Measurements from ENCODE around the gene TK2.

Gene TK2

DNA sequence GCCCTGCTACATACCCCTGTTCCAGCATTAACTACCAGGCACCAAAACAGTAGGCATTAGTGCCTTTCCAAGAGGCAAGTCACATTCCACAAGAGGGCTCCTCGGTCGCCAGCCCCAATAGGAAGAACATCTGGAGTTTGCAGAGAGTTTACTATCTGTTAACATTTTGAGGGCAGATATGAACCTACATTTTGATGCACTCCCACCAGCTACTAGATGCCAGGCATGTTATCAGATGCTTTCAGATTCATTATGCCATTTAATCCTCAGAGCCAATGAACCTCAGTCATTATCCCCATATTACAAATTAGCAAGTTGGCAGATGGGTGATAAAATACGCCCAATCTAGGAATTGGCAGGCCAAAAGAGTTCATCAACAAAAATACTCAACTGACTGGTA is 25.1 kb upstream of the TK2 start:
- DNase-seq = no peak
- no peaks in the 10 kb centered on the region for H3K36me3 ChIP-seq (replicated peaks)
- peaks cover 10% of the 10 kb centered on the region for H3K27me3 ChIP-seq (replicated peaks)
- H3K4me3 ChIP-seq (ENCODE audit: low read depth, low read length) = no peak overlapping the region
- in situ Hi-C loops (cut with HindIII; ENCODE audit: low pct_ligation_motif_present, low sequenced_read_pairs) = no loop called here
- H3K27ac ChIP-seq = no peak overlapping the region
- TF ChIP-seq, protein P1, sequence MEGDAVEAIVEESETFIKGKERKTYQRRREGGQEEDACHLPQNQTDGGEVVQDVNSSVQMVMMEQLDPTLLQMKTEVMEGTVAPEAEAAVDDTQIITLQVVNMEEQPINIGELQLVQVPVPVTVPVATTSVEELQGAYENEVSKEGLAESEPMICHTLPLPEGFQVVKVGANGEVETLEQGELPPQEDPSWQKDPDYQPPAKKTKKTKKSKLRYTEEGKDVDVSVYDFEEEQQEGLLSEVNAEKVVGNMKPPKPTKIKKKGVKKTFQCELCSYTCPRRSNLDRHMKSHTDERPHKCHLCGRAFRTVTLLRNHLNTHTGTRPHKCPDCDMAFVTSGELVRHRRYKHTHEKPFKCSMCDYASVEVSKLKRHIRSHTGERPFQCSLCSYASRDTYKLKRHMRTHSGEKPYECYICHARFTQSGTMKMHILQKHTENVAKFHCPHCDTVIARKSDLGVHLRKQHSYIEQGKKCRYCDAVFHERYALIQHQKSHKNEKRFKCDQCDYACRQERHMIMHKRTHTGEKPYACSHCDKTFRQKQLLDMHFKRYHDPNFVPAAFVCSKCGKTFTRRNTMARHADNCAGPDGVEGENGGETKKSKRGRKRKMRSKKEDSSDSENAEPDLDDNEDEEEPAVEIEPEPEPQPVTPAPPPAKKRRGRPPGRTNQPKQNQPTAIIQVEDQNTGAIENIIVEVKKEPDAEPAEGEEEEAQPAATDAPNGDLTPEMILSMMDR (IDR thresholded peaks at IDR 0.05; ENCODE audit: low read depth, low read length, missing control alignments) = no peak

DNA sequence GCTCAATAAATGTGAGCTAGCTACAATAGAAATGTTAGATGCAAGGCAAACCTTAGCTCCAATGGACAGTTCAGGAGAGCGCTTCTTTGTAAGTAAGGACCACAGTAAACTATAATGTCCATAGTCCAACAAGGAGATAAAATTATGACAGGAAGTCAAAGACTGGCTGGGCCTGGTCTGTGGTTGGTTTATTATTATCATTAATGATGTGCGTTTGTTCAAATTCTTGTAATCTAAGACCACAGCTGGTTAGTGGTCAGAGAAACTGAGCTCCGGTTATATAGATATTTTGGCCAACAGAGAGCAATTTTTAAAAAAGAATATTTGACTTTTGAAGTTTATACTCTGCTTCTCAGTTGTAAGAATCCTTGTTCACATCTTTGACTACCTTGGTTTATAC is 24.6 kb upstream of the TK2 start:
- peaks cover 10% of the 10 kb centered on the region for H3K27me3 ChIP-seq (replicated peaks)
- TF ChIP-seq, protein P1 (IDR thresholded peaks at IDR 0.05; ENCODE audit: low read depth, low read length, missing control alignments) = no peak
- no peak for DNase-seq
- in situ Hi-C loops (cut with HindIII; ENCODE audit: low pct_ligation_motif_present, low sequenced_read_pairs) = no loop called here
- H3K4me3 ChIP-seq (ENCODE audit: low read depth, low read length) = no peak overlapping the region
- no peak overlapping the region for H3K27ac ChIP-seq
- no peaks in the 10 kb centered on the region for H3K36me3 ChIP-seq (replicated peaks)

DNA sequence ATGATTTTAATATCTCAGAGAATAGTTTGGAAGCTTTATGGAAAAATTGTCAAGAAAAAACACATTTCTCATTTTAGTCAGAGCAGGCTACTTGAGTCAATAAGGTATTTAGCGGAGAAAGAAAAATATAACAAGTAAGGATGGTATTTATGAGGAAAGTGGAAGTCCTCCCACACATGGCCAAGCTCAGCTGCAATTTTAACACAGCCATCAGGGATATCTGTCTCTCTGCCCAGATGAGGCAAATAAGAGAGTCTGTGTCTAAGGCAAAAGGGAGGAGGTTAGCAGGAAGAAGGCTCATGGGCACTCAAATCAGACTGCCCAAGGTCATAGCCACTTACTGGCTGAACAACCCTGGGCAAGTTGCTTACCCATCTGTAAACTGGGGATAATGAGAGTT is 24.2 kb upstream of the TK2 start:
- in situ Hi-C loops (cut with HindIII; ENCODE audit: low pct_ligation_motif_present, low sequenced_read_pairs) = no loop called here
- TF ChIP-seq, protein P1 (IDR thresholded peaks at IDR 0.05; ENCODE audit: low read depth, low read length, missing control alignments) = no peak
- Histone ChIP-seq H3K4me3 (ENCODE audit: low read depth, low read length) (no peak overlapping the region), H3K36me3 (replicated peaks) (no peaks in the 10 kb centered on the region), H3K27me3 (replicated peaks) (peaks cover 10% of the 10 kb centered on the region), H3K27ac (no peak overlapping the region)
- DNase-seq = no peak

DNA sequence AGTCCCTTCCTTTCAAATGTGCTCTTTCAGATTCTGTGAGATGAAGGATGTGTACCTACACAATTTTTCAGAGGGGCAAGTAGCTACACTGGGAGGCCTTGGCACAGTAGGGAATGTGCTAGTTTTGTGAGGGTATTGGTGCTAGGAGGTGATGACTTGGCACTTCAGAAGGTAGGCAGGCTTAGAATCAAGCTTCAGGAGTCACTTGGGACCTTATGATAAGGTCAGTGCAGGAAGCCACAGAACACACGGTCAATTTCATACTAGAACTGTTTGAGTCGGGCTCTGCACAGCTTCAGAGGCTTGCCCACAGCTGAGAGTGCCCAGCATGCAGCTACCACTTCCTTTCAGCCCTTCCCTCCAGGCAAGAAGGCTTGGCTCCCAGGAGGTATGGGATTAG is 22.4 kb upstream of the TK2 start:
- TF ChIP-seq, protein P1 (IDR thresholded peaks at IDR 0.05; ENCODE audit: low read depth, low read length, missing control alignments) = no peak
- Histone ChIP-seq H3K4me3 (ENCODE audit: low read depth, low read length) (no peak overlapping the region), H3K27me3 (replicated peaks) (no peaks in the 10 kb centered on the region), H3K27ac (no peak overlapping the region), H3K36me3 (replicated peaks) (peaks cover under 1% of the 10 kb centered on the region)
- in situ Hi-C loops (cut with HindIII; ENCODE audit: low pct_ligation_motif_present, low sequenced_read_pairs) = no loop called here
- no peak for DNase-seq

DNA sequence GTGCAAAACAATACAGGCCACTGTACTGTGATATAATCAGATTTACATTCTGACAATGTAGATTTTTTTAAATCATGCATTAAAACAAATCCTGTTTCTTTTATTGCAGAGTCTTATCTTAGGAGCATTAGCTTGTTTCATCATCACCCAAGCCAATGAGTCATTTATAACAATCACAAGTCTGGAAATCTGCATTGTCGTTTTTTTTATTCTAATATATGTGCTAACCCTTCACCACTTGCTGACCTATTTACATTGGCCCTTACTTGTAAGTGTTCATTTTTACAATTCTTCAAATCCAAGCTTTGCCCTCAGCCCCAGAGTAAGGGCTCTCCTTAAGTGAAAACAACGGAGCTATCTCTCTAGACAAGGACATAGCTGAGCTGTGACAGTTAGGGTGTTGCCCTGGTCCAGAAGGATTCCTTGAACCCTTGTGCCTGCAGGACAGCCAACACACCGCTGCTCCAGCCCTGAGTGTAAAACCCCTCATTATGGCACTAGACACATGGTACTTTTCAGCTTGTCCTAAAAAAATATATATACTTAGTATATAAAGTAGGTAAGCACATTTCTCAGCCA is 20.0 kb upstream of the TK2 start:
- TF ChIP-seq, protein P1 (IDR thresholded peaks at IDR 0.05; ENCODE audit: low read depth, low read length, missing control alignments) = no peak
- in situ Hi-C loops (cut with HindIII; ENCODE audit: low pct_ligation_motif_present, low sequenced_read_pairs) = no loop called here
- Histone ChIP-seq H3K36me3 (replicated peaks) (peaks cover 11% of the 10 kb centered on the region), H3K27me3 (replicated peaks) (no peaks in the 10 kb centered on the region), H3K27ac (peak overlapping the region; percentile 69), H3K4me3 (ENCODE audit: low read depth, low read length) (no peak overlapping the region)
- DNase-seq = peak; percentile 49

DNA sequence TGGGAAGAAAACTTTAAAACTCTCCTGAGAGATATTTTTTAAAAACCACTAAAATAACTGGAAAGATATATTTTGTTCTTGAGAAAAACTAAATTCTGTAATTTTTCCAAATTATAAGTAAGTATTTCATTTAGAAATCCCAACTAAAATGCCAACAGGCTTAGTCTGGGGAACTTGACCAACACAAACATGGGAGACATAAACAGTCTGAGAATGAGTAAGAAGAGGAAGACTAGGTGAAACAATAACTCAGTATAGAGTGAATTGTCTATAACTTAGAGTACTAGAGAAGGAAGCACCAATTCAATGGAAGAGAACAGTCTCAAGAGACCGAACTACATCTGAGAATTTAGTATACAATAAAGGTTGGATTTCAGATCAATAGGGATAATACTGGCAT is 19.2 kb upstream of the TK2 start:
- peak; percentile 23 for DNase-seq
- TF ChIP-seq, protein P1 (IDR thresholded peaks at IDR 0.05; ENCODE audit: low read depth, low read length, missing control alignments) = no peak
- Histone ChIP-seq H3K27ac (peak overlapping the region; percentile 69), H3K36me3 (replicated peaks) (peaks cover 13% of the 10 kb centered on the region), H3K27me3 (replicated peaks) (no peaks in the 10 kb centered on the region), H3K4me3 (ENCODE audit: low read depth, low read length) (no peak overlapping the region)
- in situ Hi-C loops (cut with HindIII; ENCODE audit: low pct_ligation_motif_present, low sequenced_read_pairs) = no loop called here

Data from brain microvascular endothelial cell (primary cell).